Glomerular visceral epithelial cell (primary cell): ENCODE data around the gene HTR3E.
A peak's percentile ranks its signal among the peaks of the same experiment; 100 is the strongest.
"Not testable (repeated sequence)": the region's sequence is repeated elsewhere in the genome, so short reads cannot be mapped to it uniquely, and the experiment has no call there.

Source experiments
- DNase-seq: peaks from one replicate; pipeline ENCODE4 v3.0.0-alpha.2; 2016; ENCODE audit errors: extremely low spot score

Gene HTR3E

DNA sequence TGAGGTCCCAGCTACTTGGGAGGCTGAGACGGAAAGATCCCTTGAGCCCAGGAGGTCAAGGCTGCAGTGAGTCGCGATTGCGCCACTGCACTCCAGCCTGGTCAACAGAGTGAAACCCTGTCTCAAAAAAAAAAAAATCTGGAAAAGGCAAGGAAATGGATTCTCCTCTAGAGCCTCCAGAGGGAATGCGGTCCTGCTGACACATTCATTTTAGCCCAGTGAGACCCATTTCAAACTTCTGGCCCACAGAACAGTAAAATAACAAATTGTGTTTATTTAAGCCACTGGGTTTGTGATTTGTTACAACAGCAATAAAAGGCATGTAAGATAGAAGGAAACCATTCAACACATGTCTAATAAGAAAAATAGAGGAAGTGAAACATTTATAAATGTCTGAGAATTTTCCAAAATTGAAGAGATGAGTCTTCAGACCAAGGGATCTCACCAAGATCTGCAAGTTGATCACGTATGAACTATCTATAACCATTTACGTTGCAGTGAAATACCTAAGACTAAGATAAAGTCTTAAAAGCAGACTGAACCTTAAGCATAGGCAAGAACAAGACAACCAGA lies at the start of gene HTR3E:
TSS of gene HTR3E (plus strand) at position 254 of the 573 bp plus-strand sequence. CDS start 466 bp downstream, outside the sequence.
- no peak for DNase-seq

GRCh38 chr3:184050217-184050847 lies 46.5 kb upstream of the HTR3E start:
- no peak for DNase-seq

GRCh38 chr3:184052767-184053166 lies 44.1 kb upstream of the HTR3E start, which contains the start of gene HTR3C:
TSS of gene HTR3C (plus strand) at chr3:184053047. CDS start at chr3:184053081, 34 bp downstream.
- DNase-seq, result no peak

GRCh38 chr3:184058029-184058428 lies 38.8 kb upstream of the HTR3E start:
- DNase-seq, result no peak

GRCh38 chr3:184059424-184059823 lies 37.4 kb upstream of the HTR3E start:
- no peak for DNase-seq

DNA sequence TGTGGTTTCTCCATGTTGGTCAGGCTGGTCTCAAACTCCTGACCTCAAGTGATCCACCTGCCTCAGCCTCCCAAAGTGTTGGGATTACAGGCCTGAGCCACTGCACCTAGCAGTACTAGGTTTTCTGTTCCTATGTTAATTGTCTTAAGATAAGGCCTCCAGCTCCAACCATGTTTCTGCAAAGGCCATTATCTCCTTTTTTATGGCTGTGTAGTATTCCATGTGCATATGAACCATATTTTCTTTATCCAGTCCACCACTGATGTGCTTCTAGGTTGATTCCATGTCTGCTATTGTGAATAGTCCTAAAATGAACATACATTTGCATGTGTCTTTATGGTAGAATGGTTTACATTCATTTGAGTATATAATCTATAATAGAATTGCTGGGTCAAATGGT lies 34.2 kb upstream of the HTR3E start:
- DNase-seq, result no peak

GRCh38 chr3:184066211-184066610 lies 30.7 kb upstream of the HTR3E start:
- no peak for DNase-seq

GRCh38 chr3:184067573-184068055 lies 29.2 kb upstream of the HTR3E start:
- no peak for DNase-seq

DNA sequence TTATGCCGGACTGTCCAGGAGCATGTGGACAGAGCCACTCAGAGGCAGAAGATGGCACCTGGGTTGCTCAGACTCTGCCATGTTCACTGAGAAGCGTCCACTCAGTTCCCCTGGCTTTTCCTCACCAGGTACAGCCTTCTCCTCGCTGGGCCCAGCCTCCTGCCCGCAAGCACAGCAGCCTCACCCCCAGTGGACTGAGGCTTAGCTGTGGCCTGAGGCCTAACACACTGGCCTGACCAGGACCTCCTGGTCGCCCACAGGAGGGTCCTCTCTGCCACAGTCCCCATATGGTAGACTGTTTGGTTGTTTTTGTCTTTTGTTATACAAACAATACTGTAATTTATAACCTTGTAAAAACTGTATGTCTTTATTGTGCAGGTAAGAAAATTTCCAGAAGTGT lies 28.5 kb upstream of the HTR3E start:
- DNase-seq, result no peak

- not testable (repeated sequence) for DNase-seq
Observed at GRCh38 chr3:184071142-184071541, 25.7 kb upstream of the HTR3E start.

DNA sequence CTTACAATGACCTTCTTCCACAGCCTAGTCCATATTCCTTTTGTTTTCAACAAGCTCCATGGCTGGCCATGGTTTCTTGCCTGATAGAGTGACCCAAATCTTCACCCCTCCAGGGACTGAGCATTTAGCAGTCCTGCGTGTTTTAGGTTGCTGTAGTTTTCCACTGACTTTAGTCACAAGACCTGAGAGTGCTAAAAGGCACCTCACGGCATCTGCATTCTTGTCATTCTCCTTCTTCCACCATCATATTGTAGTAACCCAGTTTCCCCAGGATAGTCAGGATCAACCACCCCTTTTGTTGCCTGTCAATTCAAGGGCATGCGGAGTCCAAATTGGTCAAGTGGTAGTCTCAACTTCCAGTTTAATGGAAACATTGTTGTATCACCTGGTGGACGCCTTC lies 23.2 kb upstream of the HTR3E start:
- DNase-seq, result no peak

DNA sequence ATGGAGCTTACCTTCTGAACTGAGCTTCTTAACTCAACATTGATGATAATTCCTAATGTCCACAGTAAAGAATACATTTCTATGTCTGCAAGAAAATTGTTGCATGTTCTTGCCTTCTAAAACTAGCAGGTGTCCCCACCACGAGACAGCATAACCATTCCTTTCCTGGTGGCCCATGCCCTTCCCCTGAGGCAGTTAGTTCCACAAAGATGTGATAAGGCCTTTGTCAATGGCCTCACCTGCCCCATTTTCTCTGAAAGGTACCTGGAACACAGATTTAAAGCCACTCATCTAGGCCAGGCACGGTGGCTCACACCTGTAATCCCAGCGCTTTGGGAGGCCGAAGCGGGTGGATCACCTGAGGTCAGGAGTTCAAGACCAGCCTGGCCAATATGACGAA lies 21.0 kb upstream of the HTR3E start:
- DNase-seq, result no peak

GRCh38 chr3:184077881-184078280 lies 19.0 kb upstream of the HTR3E start:
- DNase-seq, result no peak

DNA sequence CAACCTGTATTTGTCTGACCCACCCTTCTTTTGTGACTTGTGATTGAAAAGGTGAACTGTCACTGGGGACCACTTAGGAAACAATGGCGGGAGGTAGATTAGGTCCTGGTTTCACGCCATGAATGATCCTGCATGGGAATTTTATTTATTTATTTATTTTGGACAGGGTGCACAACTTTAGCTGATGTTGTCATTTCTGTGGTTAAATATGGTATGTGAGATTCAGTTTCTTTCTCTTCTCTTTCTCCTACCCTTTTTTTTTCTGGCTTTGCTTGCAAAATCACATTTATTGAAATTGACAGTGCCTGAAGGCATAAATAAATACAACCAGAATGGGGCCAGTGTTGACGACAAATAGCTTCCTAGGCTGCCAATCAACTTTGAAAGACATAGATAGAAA lies 18.0 kb upstream of the HTR3E start:
- DNase-seq, result no peak

DNA sequence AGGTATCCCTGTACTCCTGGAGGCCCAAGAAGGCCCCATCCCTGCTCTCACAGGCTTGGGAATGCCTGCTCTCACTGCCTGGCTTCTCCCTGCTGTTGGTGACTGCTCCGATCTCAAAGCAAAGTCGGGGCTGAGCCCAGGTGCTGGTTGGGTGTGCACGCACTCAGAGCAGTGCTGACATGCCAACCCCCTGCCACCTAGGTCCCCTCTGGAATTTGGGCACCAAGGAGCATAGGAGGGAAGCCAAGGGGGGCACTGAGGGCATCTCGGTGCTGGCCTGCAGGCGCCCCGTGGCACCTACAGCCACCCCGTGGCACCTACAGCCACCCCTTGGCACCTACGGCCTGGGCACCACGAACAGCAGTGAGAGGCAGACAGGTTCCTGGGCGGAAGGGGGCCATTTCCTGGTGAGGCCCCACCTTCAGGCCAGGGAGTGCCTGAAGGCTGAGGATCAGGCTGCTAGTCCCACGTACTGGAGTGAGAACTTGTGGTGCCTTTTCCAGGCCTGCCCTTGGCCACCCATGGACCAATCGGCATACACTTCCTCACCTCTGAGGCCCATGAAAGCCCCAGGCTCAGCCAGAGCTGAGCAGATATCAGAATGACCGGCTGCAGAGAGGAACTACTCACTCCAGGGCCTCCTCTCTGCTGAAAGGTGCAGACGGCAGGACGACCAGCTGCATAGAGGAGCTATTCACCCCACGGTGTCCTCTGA lies 15.6 kb upstream of the HTR3E start:
- DNase-seq, result no peak

DNA sequence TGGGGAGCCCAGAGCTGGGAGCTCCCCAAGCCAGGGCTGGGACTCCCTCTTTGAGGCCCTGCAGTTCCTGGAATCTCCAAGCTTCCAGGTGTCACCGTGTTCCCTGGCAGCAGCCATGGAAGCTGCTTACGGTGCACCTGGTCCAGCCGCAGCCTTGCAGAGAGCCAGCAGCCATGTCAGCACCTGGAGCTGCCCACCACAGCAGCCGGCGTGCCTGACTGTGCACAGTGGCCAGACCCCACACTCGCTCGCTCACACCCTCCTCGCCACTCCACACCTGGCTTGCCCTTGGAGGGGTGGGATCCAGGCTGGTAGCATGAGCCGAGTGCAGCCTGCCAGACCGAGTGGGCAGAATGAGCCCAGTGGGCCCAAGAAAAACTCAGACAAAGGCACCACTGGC lies 14.8 kb upstream of the HTR3E start:
- DNase-seq, result no peak

GRCh38 chr3:184082465-184082864 lies 14.4 kb upstream of the HTR3E start:
- no peak for DNase-seq

- no peak for DNase-seq
Observed at GRCh38 chr3:184085389-184085852, 11.4 kb upstream of the HTR3E start.

DNA sequence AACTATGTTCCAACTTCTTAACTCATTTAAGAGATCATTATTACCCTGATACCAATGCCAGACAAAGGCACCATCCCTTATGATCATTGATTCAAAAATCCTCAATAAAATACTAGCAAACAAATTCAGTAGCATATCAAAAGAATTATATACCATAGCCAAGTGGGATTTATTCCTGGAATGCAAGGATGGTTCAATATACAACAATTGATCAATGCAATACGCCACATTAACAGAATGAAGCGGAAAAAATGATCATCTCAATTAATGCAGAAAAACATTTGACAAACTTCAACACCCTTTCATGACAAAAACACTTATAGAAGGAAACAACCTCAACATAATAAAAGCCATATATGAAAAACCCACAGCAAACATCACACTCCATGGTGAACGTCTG lies 4.7 kb upstream of the HTR3E start:
- no peak for DNase-seq

- DNase-seq, result no peak
Observed at GRCh38 chr3:184097556-184097955, 692 bp downstream of the HTR3E start.

DNA sequence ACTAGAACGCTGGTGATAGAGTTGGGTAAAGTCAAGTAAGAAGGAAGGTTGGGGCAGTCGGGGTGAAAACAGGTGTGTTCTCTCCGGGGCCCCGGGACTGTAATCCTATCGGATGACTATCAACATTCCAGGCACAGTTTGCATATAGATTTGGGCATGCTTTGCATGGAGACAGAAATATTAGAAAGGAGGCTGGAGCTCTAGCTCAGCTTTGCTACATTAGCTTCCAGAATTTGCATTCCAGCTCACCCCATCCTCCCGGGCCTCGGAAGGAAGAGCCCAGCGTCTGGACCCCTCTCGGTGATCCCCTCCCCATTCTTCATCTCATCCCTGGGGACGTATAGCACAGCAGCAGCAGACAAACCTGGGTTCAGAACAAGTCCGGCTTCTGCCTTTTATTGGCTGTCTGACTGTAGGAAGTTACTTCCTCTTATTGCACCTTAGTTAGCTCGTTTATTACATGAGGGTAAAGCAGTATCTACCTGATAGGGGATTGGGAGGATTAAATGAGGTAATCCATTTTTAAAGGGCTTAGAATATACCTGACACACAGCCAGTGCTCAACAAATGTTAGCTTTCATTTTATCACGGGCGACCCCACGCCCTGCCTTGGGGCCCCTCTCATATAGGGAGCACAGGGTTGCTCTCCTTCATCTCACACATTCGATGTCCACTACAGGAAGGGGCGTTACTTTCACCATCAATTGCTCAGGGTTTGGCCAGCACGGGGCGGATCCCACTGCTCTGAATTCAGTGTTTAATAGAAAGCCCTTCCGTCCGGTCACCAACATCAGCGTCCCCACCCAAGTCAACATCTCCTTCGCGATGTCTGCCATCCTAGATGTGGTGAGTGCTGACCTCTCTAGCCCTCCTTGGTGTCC lies 3.2 kb downstream of the HTR3E start:
- no peak for DNase-seq

DNA sequence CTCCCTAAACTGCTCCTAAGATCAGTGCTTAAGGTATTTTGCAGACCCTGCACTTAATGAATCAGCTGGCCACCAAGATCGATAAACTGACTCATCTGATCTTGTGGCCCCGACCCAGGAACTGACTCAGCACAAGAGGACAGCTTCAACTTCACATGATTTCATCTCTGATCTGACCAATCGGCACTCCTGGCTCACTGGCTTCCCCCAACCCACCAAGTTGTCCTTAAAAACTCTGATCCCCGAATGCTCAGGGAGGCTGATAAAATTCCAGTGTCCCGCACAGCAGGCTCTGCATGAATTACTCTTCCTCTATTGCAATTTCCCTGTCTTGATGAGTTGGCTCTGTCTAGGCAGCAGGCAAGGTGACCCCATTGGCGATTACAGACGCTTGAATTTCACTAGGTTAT lies 13.5 kb downstream of the HTR3E start:
- DNase-seq, result peak; percentile 9
